Measurements from ENCODE around the gene PTPRG.

GRCh38 chr3:61954097-61954540 is 392.7 kb downstream of the PTPRG start:
- TF ChIP-seq CTCF (conservative IDR thresholded peaks at IDR 0.05; ENCODE audit: low read depth, low read length), result no peak
- no peak for TF ChIP-seq EZH2phosphoT487 (IDR thresholded peaks at IDR 0.05; ENCODE audit: borderline replicate concordance, low read length)
- TF ChIP-seq EZH2 (IDR thresholded peaks at IDR 0.05; ENCODE audit: low read length, unreplicated experiment), result no peak

Measured in PC-3 (cell line).